WTC11 (cell line): ENCODE measurements around the gene RPTOR.

Experiments used
- CTCF ChIP-seq: fragments of 200-600 bp; IDR thresholded peaks from 2 replicates; pipeline ENCODE4 v1.8.0; 2022; ENCODE audit warnings: antibody characterized with exemption
- ELF4 ChIP-seq: sonication (generic); formaldehyde crosslinking; IDR thresholded peaks from 2 replicates; pipeline ENCODE4 v1.8.1; 2022; ENCODE audit warnings: low read depth, mild to moderate bottlenecking, moderate library complexity, missing genetic modification reagents
- FOXJ3 ChIP-seq: sonication (generic); formaldehyde crosslinking; IDR thresholded peaks from 2 replicates; pipeline ENCODE4 v1.9.0; 2021; ENCODE audit warnings: missing genetic modification reagents, mild to moderate bottlenecking, borderline replicate concordance
- NFYB ChIP-seq: sonication (generic); formaldehyde crosslinking; conservative IDR thresholded peaks from 2 replicates; pipeline ENCODE4 v1.8.0; 2022; ENCODE audit warnings: low read depth, missing genetic modification reagents
- TP53 ChIP-seq: sonication (generic); formaldehyde crosslinking; IDR thresholded peaks from 2 replicates; pipeline ENCODE4 v1.8.1; 2023; ENCODE audit warnings: mild to moderate bottlenecking, missing genetic modification reagents
- ZNF219 ChIP-seq: sonication (generic); formaldehyde crosslinking; IDR thresholded peaks from 2 replicates; pipeline ENCODE4 v1.8.0; 2023; ENCODE audit warnings: missing genetic modification reagents, mild to moderate bottlenecking, borderline replicate concordance
- ZNF423 ChIP-seq: fragments of 250-450 bp; sonication (Bioruptor Pico); IDR thresholded peaks from 2 replicates; pipeline ENCODE4 v2.1.2; 2022; ENCODE audit warnings: mild to moderate bottlenecking, moderate library complexity
- TF ChIP-seq, protein P1 (sequence below): sonication (generic); formaldehyde crosslinking; IDR thresholded peaks from 2 replicates; pipeline ENCODE4 v1.8.1; 2023; ENCODE audit warnings: mild to moderate bottlenecking, missing genetic modification reagents, moderate library complexity
- TF ChIP-seq, protein P2 (sequence below): sonication (generic); formaldehyde crosslinking; IDR thresholded peaks from 2 replicates; pipeline ENCODE4 v1.8.0; 2022; ENCODE audit warnings: mild to moderate bottlenecking, missing genetic modification reagents
- TF ChIP-seq, protein P3 (sequence below): sonication (generic); formaldehyde crosslinking; IDR thresholded peaks from 2 replicates; pipeline ENCODE4 v1.8.0; 2023; ENCODE audit warnings: missing genetic modification reagents

GRCh38 chr17:80777274-80777673 is 232.6 kb downstream of the RPTOR start:
- no peak for TF ChIP-seq TP53 (CRISPR knock-in tag)
- TF ChIP-seq ELF4 (CRISPR knock-in tag) = no peak
- TF ChIP-seq ZNF219 (CRISPR knock-in tag) = no peak
- TF ChIP-seq CTCF = no peak
- TF ChIP-seq, protein P1, sequence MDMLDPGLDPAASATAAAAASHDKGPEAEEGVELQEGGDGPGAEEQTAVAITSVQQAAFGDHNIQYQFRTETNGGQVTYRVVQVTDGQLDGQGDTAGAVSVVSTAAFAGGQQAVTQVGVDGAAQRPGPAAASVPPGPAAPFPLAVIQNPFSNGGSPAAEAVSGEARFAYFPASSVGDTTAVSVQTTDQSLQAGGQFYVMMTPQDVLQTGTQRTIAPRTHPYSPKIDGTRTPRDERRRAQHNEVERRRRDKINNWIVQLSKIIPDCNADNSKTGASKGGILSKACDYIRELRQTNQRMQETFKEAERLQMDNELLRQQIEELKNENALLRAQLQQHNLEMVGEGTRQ (CRISPR knock-in tag) = no peak
- TF ChIP-seq, protein P2, sequence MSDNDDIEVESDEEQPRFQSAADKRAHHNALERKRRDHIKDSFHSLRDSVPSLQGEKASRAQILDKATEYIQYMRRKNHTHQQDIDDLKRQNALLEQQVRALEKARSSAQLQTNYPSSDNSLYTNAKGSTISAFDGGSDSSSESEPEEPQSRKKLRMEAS (CRISPR knock-in tag) = no peak
- TF ChIP-seq ZNF423 (CRISPR knock-in tag) = no peak
- no peak for TF ChIP-seq NFYB
- TF ChIP-seq, protein P3, sequence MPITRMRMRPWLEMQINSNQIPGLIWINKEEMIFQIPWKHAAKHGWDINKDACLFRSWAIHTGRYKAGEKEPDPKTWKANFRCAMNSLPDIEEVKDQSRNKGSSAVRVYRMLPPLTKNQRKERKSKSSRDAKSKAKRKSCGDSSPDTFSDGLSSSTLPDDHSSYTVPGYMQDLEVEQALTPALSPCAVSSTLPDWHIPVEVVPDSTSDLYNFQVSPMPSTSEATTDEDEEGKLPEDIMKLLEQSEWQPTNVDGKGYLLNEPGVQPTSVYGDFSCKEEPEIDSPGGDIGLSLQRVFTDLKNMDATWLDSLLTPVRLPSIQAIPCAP (CRISPR knock-in tag) = no peak
- TF ChIP-seq FOXJ3 (CRISPR knock-in tag) = no peak
